Kidney (tissue), 14 donors: ENCODE results near the gene HSPA1A. TPM values are rescaled to one million over a fixed set of nuclear protein-coding genes. Genes with fewer than 3 reads are reported as not detected.

Source experiments
- DNase-seq, 5 donors: peaks; one replicate each; pipeline ENCODE4 v3.0.0-alpha.2; 2013 to 2020
- FAIRE-seq: peaks from 2 replicates; lab custom pipeline; 2012; peaks lifted over from hg19 to GRCh38; lab: Jason Lieb, UNC
- H3K27ac ChIP-seq, 2 donors: one replicate each; pipeline ENCODE4 v1.7.0; 2013; ENCODE audit warnings: low read depth in 2 of 2, low read length in 2 of 2, inconsistent platforms in 1 of 2
- H3K27me3 ChIP-seq: one replicate; pipeline ENCODE4 v1.7.1; 2013; ENCODE audit warnings: low read length, inconsistent platforms; ENCODE audit not compliant: control insufficient read depth, insufficient read depth
- H3K36me3 ChIP-seq, 3 donors: one replicate each; pipeline versions ENCODE4 v1.7.0 to v1.7.1; 2013; ENCODE audit warnings: low read length in 3 of 3, control low read depth in 1 of 3, inconsistent platforms in 1 of 3; ENCODE audit not compliant: insufficient read depth in 3 of 3, control insufficient read depth in 2 of 3
- H3K4me1 ChIP-seq, 3 donors: one replicate each; pipeline versions ENCODE4 v1.7.0 to v1.7.1; 2013; ENCODE audit warnings: low read length in 3 of 3, inconsistent platforms in 1 of 3, low read depth in 1 of 3; ENCODE audit not compliant: control insufficient read depth in 2 of 3, insufficient read depth in 2 of 3
- H3K4me3 ChIP-seq, 3 donors: one replicate each; pipeline versions ENCODE4 v1.7.0 to v1.8.1; 2013; ENCODE audit warnings: low read length in 3 of 3, control low read depth in 1 of 3, inconsistent platforms in 1 of 3
- H3K9ac ChIP-seq, 3 donors: one replicate each; pipeline versions ENCODE4 v1.7.0 to v1.7.1; 2013; ENCODE audit warnings: low read length in 3 of 3, control low read depth in 1 of 3, inconsistent platforms in 1 of 3
- H3K9me3 ChIP-seq, 3 donors: one replicate each; pipeline versions ENCODE4 v1.7.0 to v1.7.1; 2013; ENCODE audit warnings: low read length in 3 of 3, control low read depth in 1 of 3, inconsistent platforms in 1 of 3; ENCODE audit not compliant: control insufficient read depth in 2 of 3, insufficient read depth in 1 of 3
- CTCF ChIP-seq: IDR thresholded peaks from 3 replicates; pipeline ENCODE4 v1.5.1; 2012; ENCODE audit warnings: mild to moderate bottlenecking, moderate library complexity, borderline replicate concordance; ENCODE audit not compliant: insufficient read depth; ENCODE audit errors: extremely low read depth
- intact Hi-C: fragments of 100-400 bp; cut with DNase I; formaldehyde crosslinking; loops from one replicate; pipeline ENCODE4 v1.11.1; 2022
- polyA plus RNA-seq: library from polyadenylated mRNA; stranded (reverse); fragments of 350-450 nt; fragmentation: Illumina TruSeq; extraction: RNeasy Lipid Tissue Mini Kit (QIAGEN cat#74804); gene quantifications from one replicate; pipeline ENCODE4 v1.2.3, GENCODE V29; 2014; ENCODE audit warnings: low read depth, low replicate concordance; ENCODE audit not compliant: insufficient read depth
- total RNA-seq: library from RNA; stranded (reverse); fragmentation: NEBNext Ultra II Directional; extraction: Animal tissue kit (Norgen Biotek cat#: 25700); gene quantifications from one replicate; pipeline ENCODE4 v1.2.1, GENCODE V29; 2021
- donor health status: control.
- donor health status: control.
- donor health status: control.
- donor health status: control.
- donor health status: control.
- donor health status: DM: yes; HTN: yes; CAD: no.
- donor health status: Normal renal cell carcinoma (clear cell type).

The HSPA1A gene
- total and polyA plus RNA-seq, 2 donors from 2014 or later: 133 to 209 TPM

GRCh38 chr6:31782126-31782855 lies 33.1 kb upstream of the HSPA1A start:
- peaks cover 0 to 18% (median 18%) of the 10 kb centered on the region in 3 donors for H3K36me3 ChIP-seq
- H3K9me3 ChIP-seq: no peaks in the 10 kb centered on the region
- FAIRE-seq (no peak), DNase-seq (peak in 1 of 5 donors; percentile 69)
- no peak overlapping the region for H3K27ac ChIP-seq
- intact Hi-C loops: no loop called here
- H3K4me3 ChIP-seq: no peak overlapping the region
- no peak overlapping the region for H3K9ac ChIP-seq
- H3K4me1 ChIP-seq: peaks cover 0 to 3% (median 0%) of the 10 kb centered on the region in 3 donors
- H3K27me3 ChIP-seq: no peaks in the 10 kb centered on the region
- no peak for TF ChIP-seq CTCF

- FAIRE-seq (no peak), DNase-seq (peak in 1 of 5 donors; percentile 54)
- Histone ChIP-seq H3K9ac (no peak overlapping the region), H3K4me1 (no peaks in the 10 kb centered on the region), H3K27me3 (no peaks in the 10 kb centered on the region), H3K36me3 (peaks cover 0 to 18% (median 18%) of the 10 kb centered on the region in 3 donors), H3K27ac (no peak overlapping the region), H3K4me3 (no peak overlapping the region), H3K9me3 (no peaks in the 10 kb centered on the region)
- no peak for TF ChIP-seq CTCF
- intact Hi-C loops: no loop called here
These were observed 31.0 kb upstream of the HSPA1A start for GRCh38 chr6:31784098-31784925.

GRCh38 chr6:31785475-31785874 lies 29.9 kb upstream of the HSPA1A start:
- peaks cover 0 to 18% (median 15%) of the 10 kb centered on the region in 3 donors for H3K36me3 ChIP-seq
- peak in 1 of 5 donors; percentile 51 for DNase-seq
- no peak overlapping the region for H3K27ac ChIP-seq
- intact Hi-C loops: no loop called here
- no peak for TF ChIP-seq CTCF
- H3K4me1 ChIP-seq: no peaks in the 10 kb centered on the region
- H3K9me3 ChIP-seq: no peaks in the 10 kb centered on the region
- FAIRE-seq: no peak
- H3K4me3 ChIP-seq: no peak overlapping the region
- no peak overlapping the region for H3K9ac ChIP-seq
- H3K27me3 ChIP-seq: no peaks in the 10 kb centered on the region
